ENCODE measurements around the gene HDDC3. TPM values are rescaled to one million over a fixed set of nuclear protein-coding genes. Genes with fewer than 3 reads are reported as not detected.

Gene HDDC3
- total and polyA plus RNA-seq, 8 donors: 12.1 to 22.1 (median 19.2) TPM; not detected in 2

DNA sequence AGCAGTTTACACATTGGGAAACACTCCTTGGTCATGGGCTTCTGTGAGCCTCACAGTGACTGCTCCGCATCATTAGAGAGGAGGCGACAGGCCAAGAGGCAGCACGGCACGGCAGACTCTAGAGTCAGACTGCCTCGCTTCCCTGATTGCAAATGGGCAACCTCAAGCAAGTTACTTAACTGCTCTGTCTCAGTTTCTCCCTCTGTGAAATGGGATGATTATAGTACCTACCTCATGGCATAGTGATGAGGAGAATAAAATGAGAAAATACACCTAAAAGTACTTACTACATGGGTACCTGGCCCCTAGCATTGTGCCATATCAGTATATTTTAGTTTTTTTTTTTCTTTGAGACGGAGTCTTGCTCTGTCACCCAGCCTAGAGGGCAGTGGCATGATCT, 18.3 kb upstream of the HDDC3 start:
- Histone ChIP-seq H3K36me3 (peaks cover 71 to 85% (median 84%) of the 10 kb centered on the region in 4 donors), H3K27me3 (no peaks in the 10 kb centered on the region), H3K4me3 (no peak overlapping the region), H3K9me3 (no peaks in the 10 kb centered on the region), H3K4me1 (peaks cover 6 to 15% (median 10%) of the 10 kb centered on the region in 4 donors), H3K27ac (no peak overlapping the region)
- no peak for DNase-seq
- no peak for TF ChIP-seq POLR2A (IDR thresholded peaks at IDR 0.05)
- intact Hi-C loops (cut with DNase I; ENCODE audit: low total_unique reads): no loop called here
- WGBS, 5 donors: 92 to 98% (median 97%) methylated on average over 6 of the region's 6 CpGs

GRCh38 chr15:90949979-90950675, 17.8 kb upstream of the HDDC3 start:
- H3K27me3 ChIP-seq: no peaks in the 10 kb centered on the region
- peaks cover 76 to 90% (median 89%) of the 10 kb centered on the region in 4 donors for H3K36me3 ChIP-seq
- no peak for TF ChIP-seq POLR2A (IDR thresholded peaks at IDR 0.05)
- TF ChIP-seq CTCF (IDR thresholded peaks at IDR 0.05): no peak
- no peak for TF ChIP-seq POLR2AphosphoS5 (IDR thresholded peaks at IDR 0.05)
- TF ChIP-seq EP300 (IDR thresholded peaks at IDR 0.05): no peak
- no peak overlapping the region for H3K27ac ChIP-seq
- no peaks in the 10 kb centered on the region for H3K9me3 ChIP-seq
- intact Hi-C loops (cut with DNase I; ENCODE audit: low total_unique reads): no loop called here
- no peak for DNase-seq
- WGBS, 5 donors: 92 to 97% (median 94%) methylated on average over 19 to 23 of the region's 23 CpGs
- peaks cover under 1 to 10% (median 5%) of the 10 kb centered on the region in 4 donors for H3K4me1 ChIP-seq
- no peak overlapping the region for H3K4me3 ChIP-seq

- Histone ChIP-seq H3K36me3 (peaks cover 90 to 100% (median 100%) of the 10 kb centered on the region in 4 donors), H3K9me3 (no peaks in the 10 kb centered on the region), H3K4me1 (peaks cover 0 to 6% (median 0%) of the 10 kb centered on the region in 4 donors), H3K27ac (no peak overlapping the region), H3K4me3 (no peak overlapping the region), H3K27me3 (no peaks in the 10 kb centered on the region)
- intact Hi-C loops (cut with DNase I; ENCODE audit: low total_unique reads): no loop called here
- TF ChIP-seq POLR2A (IDR thresholded peaks at IDR 0.05): no peak
- TF ChIP-seq CTCF (IDR thresholded peaks at IDR 0.05): no peak
- DNase-seq: no peak
- WGBS, 5 donors: 92 to 98% (median 97%) methylated on average over 5 to 8 of the region's 8 CpGs
Measured at GRCh38 chr15:90948506-90948905, 16.2 kb upstream of the HDDC3 start.

GRCh38 chr15:90947577-90948357, 15.4 kb upstream of the HDDC3 start:
- DNase-seq: no peak
- Histone ChIP-seq H3K4me3 (no peak overlapping the region), H3K9me3 (no peaks in the 10 kb centered on the region), H3K27me3 (no peaks in the 10 kb centered on the region), H3K27ac (no peak overlapping the region), H3K4me1 (peaks cover 0 to 6% (median 0%) of the 10 kb centered on the region in 4 donors), H3K36me3 (peaks cover 90 to 100% (median 100%) of the 10 kb centered on the region in 4 donors)
- TF ChIP-seq EP300 (IDR thresholded peaks at IDR 0.05) (no peak), POLR2A (IDR thresholded peaks at IDR 0.05) (no peak), POLR2AphosphoS5 (IDR thresholded peaks at IDR 0.05) (no peak), CTCF (IDR thresholded peaks at IDR 0.05) (no peak)
- WGBS, 5 donors: 88 to 96% (median 92%) methylated on average over 17 to 18 of the region's 18 CpGs
- intact Hi-C loops (cut with DNase I; ENCODE audit: low total_unique reads): no loop called here

Data from stomach (tissue), 9 donors.